ENCODE results near the gene SMCO3. TPM values are rescaled to one million over a fixed set of nuclear protein-coding genes. Genes with fewer than 3 reads are reported as not detected.
A peak's percentile ranks its signal among the peaks of the same experiment; 100 is the strongest.

Gene SMCO3
- polyA plus RNA-seq, 1 donor from 2014 or later = 2.7 TPM

DNA sequence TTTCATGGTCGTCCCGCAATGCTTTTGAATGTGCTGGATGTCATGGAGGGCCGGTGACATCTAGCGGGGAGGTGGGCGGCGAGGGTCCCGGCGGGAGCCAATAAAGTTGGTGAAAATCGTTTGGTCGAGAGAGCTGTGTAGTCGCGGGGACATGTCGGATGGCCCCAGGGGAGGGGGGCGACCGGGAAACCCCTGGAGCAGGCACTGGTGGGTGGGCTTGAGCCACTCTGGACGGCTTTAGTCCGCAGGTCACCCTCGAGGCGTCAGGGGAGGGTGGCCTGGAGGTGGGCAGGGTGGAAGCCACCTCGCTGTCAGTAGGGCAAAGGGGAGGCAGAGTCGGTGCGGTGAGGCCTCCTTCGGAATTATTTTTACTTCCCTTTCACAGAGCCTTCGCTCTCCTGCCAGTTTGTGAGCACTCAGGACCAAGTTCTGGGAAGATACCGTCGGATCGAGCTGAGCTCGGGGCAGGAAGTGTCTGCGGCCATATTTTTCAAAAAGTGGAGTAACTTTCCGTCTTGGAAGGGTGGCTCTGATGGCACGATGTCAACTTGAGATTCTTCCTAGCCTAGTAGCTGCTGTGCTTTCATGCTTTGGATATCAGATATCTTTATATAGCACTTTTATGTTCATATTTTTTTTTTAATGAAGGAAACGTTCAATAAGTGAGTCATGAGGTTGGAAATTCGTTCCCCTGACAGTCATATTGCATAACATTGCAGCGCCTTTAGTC, 38.9 kb downstream of the SMCO3 start:
- Histone ChIP-seq H3K27me3 (ENCODE audit: insufficient read depth, low read depth, low read length) (peaks cover 42% of the 10 kb centered on the region), H2AFZ (ENCODE audit: low read depth, low read length) (peak overlapping the region; percentile 12), H3K79me2 (replicated peaks; ENCODE audit: insufficient read depth, low read length) (no peaks in the 10 kb centered on the region), H3K9me3 (ENCODE audit: low read length) (no peaks in the 10 kb centered on the region), H3K27ac (ENCODE audit: low read length) (no peak overlapping the region), H4K20me1 (ENCODE audit: insufficient read depth) (no peaks in the 10 kb centered on the region), H3K36me3 (ENCODE audit: insufficient read depth, low read length) (no peaks in the 10 kb centered on the region), H3K9me2 (ENCODE audit: insufficient read depth, low read length) (no peaks in the 10 kb centered on the region), H3K4me3 (ENCODE audit: low read length) (peak overlapping the region; percentile 70), H3K9ac (ENCODE audit: low read length) (peak overlapping the region; percentile 46), H3K4me2 (ENCODE audit: low read length) (no peak overlapping the region), H3F3A (ENCODE audit: insufficient read depth, low read length, poor library complexity, severe bottlenecking) (no peaks in the 10 kb centered on the region)
- no peak for TF ChIP-seq TAF1 (IDR thresholded peaks at IDR 0.05; ENCODE audit: low read depth)
- TF ChIP-seq EZH2 (IDR thresholded peaks at IDR 0.05; ENCODE audit: borderline replicate concordance, insufficient read depth, low read length, poor library complexity, severe bottlenecking) = no peak
- no peak for TF ChIP-seq SMC3 (conservative IDR thresholded peaks at IDR 0.05; ENCODE audit: poor library complexity)
- TF ChIP-seq, protein P1, sequence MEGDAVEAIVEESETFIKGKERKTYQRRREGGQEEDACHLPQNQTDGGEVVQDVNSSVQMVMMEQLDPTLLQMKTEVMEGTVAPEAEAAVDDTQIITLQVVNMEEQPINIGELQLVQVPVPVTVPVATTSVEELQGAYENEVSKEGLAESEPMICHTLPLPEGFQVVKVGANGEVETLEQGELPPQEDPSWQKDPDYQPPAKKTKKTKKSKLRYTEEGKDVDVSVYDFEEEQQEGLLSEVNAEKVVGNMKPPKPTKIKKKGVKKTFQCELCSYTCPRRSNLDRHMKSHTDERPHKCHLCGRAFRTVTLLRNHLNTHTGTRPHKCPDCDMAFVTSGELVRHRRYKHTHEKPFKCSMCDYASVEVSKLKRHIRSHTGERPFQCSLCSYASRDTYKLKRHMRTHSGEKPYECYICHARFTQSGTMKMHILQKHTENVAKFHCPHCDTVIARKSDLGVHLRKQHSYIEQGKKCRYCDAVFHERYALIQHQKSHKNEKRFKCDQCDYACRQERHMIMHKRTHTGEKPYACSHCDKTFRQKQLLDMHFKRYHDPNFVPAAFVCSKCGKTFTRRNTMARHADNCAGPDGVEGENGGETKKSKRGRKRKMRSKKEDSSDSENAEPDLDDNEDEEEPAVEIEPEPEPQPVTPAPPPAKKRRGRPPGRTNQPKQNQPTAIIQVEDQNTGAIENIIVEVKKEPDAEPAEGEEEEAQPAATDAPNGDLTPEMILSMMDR (IDR thresholded peaks at IDR 0.05; ENCODE audit: poor library complexity, severe bottlenecking) = no peak

DNA sequence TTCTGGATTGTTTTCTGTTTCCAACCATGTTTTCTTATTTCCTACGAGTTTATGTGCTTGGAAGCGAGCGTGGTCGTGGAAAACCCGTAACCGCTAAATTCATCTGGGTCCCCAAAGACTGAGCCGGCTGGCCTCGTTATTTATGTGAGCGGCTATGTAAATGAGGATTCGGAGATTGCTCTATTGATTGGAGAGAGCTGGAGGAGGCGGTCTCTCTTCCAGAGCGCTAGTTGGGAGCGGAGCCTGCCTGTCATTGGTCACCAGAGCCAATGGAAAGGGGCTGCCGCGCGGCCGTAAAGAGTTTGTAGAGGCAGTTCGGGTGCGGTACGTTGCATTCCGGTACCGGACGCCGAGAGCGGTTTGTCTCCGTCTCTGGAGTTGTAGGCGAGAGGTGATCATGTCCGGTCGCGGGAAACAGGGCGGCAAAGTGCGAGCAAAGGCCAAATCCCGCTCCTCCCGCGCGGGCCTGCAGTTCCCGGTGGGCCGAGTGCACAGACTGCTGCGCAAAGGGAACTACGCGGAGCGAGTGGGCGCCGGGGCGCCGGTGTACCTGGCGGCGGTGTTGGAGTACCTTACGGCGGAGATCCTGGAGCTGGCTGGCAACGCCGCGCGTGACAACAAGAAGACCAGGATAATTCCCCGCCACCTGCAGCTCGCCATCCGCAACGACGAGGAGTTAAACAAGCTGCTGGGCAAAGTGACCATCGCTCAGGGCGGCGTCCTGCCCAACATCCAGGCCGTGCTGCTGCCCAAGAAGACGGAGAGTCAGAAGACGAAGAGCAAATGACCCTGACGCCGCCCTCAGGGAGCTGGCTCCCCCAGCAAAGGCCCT, 39.7 kb downstream of the SMCO3 start:
- Histone ChIP-seq H2AFZ (ENCODE audit: low read depth, low read length) (peak overlapping the region; percentile 12), H3K27ac (ENCODE audit: low read length) (no peak overlapping the region), H3K79me2 (replicated peaks; ENCODE audit: insufficient read depth, low read length) (no peaks in the 10 kb centered on the region), H3K4me3 (ENCODE audit: low read length) (peak overlapping the region; percentile 70), H4K20me1 (ENCODE audit: insufficient read depth) (no peaks in the 10 kb centered on the region), H3F3A (ENCODE audit: insufficient read depth, low read length, poor library complexity, severe bottlenecking) (no peaks in the 10 kb centered on the region), H3K9me3 (ENCODE audit: low read length) (no peaks in the 10 kb centered on the region), H3K9ac (ENCODE audit: low read length) (peak overlapping the region; percentile 46), H3K36me3 (ENCODE audit: insufficient read depth, low read length) (no peaks in the 10 kb centered on the region), H3K9me2 (ENCODE audit: insufficient read depth, low read length) (no peaks in the 10 kb centered on the region), H3K4me2 (ENCODE audit: low read length) (no peak overlapping the region), H3K27me3 (ENCODE audit: insufficient read depth, low read depth, low read length) (peaks cover 44% of the 10 kb centered on the region)
- peak; percentile 31 for TF ChIP-seq POLR2AphosphoS5 (IDR thresholded peaks at IDR 0.05)
- TF ChIP-seq EZH2 (IDR thresholded peaks at IDR 0.05; ENCODE audit: borderline replicate concordance, insufficient read depth, low read length, poor library complexity, severe bottlenecking) = no peak
- TF ChIP-seq MXI1 (conservative IDR thresholded peaks at IDR 0.05; ENCODE audit: poor library complexity, severe bottlenecking) = peak; percentile 24
- no peak for TF ChIP-seq EP300 (conservative IDR thresholded peaks at IDR 0.05; ENCODE audit: poor library complexity, severe bottlenecking)
- peak; percentile 14 for TF ChIP-seq RAD21 (conservative IDR thresholded peaks at IDR 0.05)
- no peak for TF ChIP-seq SMC3 (conservative IDR thresholded peaks at IDR 0.05; ENCODE audit: poor library complexity)
- no peak for TF ChIP-seq TAF1 (IDR thresholded peaks at IDR 0.05; ENCODE audit: low read depth)
- TF ChIP-seq, protein P2, sequence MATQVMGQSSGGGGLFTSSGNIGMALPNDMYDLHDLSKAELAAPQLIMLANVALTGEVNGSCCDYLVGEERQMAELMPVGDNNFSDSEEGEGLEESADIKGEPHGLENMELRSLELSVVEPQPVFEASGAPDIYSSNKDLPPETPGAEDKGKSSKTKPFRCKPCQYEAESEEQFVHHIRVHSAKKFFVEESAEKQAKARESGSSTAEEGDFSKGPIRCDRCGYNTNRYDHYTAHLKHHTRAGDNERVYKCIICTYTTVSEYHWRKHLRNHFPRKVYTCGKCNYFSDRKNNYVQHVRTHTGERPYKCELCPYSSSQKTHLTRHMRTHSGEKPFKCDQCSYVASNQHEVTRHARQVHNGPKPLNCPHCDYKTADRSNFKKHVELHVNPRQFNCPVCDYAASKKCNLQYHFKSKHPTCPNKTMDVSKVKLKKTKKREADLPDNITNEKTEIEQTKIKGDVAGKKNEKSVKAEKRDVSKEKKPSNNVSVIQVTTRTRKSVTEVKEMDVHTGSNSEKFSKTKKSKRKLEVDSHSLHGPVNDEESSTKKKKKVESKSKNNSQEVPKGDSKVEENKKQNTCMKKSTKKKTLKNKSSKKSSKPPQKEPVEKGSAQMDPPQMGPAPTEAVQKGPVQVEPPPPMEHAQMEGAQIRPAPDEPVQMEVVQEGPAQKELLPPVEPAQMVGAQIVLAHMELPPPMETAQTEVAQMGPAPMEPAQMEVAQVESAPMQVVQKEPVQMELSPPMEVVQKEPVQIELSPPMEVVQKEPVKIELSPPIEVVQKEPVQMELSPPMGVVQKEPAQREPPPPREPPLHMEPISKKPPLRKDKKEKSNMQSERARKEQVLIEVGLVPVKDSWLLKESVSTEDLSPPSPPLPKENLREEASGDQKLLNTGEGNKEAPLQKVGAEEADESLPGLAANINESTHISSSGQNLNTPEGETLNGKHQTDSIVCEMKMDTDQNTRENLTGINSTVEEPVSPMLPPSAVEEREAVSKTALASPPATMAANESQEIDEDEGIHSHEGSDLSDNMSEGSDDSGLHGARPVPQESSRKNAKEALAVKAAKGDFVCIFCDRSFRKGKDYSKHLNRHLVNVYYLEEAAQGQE (IDR thresholded peaks at IDR 0.05; ENCODE audit: borderline replicate concordance) = no peak
- TF ChIP-seq, protein P1 (IDR thresholded peaks at IDR 0.05; ENCODE audit: poor library complexity, severe bottlenecking) = peak; percentile 19
